Neural progenitor cell (in vitro differentiated cells): ENCODE results near the gene ZNF280D. TPM values are rescaled to one million over a fixed set of nuclear protein-coding genes. Genes with fewer than 3 reads are reported as not detected.
A peak's percentile ranks its signal among the peaks of the same experiment; 100 is the strongest.

Experiments used
- DNase-seq: peaks from one replicate; pipeline ENCODE4 v3.0.0-alpha.2; 2016; ENCODE audit warnings: low spot score
- H2AFZ ChIP-seq: fragments of 200-600 bp; sonication (generic); replicated peaks from 2 replicates; pipeline ENCODE4 v1.6.1; 2016; ENCODE audit warnings: antibody characterized with exemption
- H3F3A ChIP-seq: fragments of 200-600 bp; sonication (generic); 2 replicates; pipeline ENCODE4 v1.6.1; 2016; ENCODE audit warnings: antibody characterized with exemption, low read depth
- H3K27ac ChIP-seq: fragments of 200-600 bp; sonication (generic); 2 replicates; pipeline ENCODE4 v1.5.1; 2016; ENCODE audit warnings: mild to moderate bottlenecking
- H3K27me3 ChIP-seq: fragments of 200-600 bp; sonication (generic); 2 replicates; pipeline ENCODE4 v1.6.1; 2016; ENCODE audit warnings: mild to moderate bottlenecking, moderate library complexity
- H3K36me3 ChIP-seq: fragments of 200-600 bp; sonication (generic); 2 replicates; pipeline ENCODE4 v1.5.1; 2016
- H3K4me1 ChIP-seq: fragments of 200-600 bp; sonication (generic); 2 replicates; pipeline ENCODE4 v1.6.1; 2016; ENCODE audit warnings: mixed run types
- H3K4me2 ChIP-seq: fragments of 200-600 bp; sonication (generic); 2 replicates; pipeline ENCODE4 v1.6.1; 2016
- H3K4me3 ChIP-seq: fragments of 200-600 bp; sonication (generic); 2 replicates; pipeline ENCODE4 v1.5.1; 2016
- H3K79me2 ChIP-seq: fragments of 200-600 bp; sonication (generic); 2 replicates; pipeline ENCODE4 v1.6.1; 2016; ENCODE audit warnings: low read depth
- H3K9ac ChIP-seq: fragments of 200-600 bp; sonication (generic); 2 replicates; pipeline ENCODE4 v1.6.1; 2016
- H3K9me3 ChIP-seq: fragments of 200-600 bp; sonication (generic); 2 replicates; pipeline ENCODE4 v1.5.1; 2016; ENCODE audit warnings: low read depth
- H4K20me1 ChIP-seq: fragments of 200-600 bp; sonication (generic); 2 replicates; pipeline ENCODE4 v1.6.1; 2016; ENCODE audit warnings: low read depth
- H3K27ac Mint-ChIP-seq: 3 replicates; pipeline ENCODE4 v1.8.0; 2021; ENCODE audit warnings: mixed read lengths
- H3K27me3 Mint-ChIP-seq: 2 replicates; pipeline ENCODE4 v1.8.0; 2022; ENCODE audit warnings: low read depth, mild to moderate bottlenecking, inconsistent platforms, moderate library complexity, mixed read lengths; ENCODE audit not compliant: insufficient read depth
- H3K36me3 Mint-ChIP-seq: 3 replicates; pipeline ENCODE4 v1.8.0; 2021; ENCODE audit warnings: mixed read lengths
- H3K4me1 Mint-ChIP-seq: 3 replicates; pipeline ENCODE4 v1.8.0; 2021; ENCODE audit warnings: mixed read lengths
- H3K4me3 Mint-ChIP-seq: 3 replicates; pipeline ENCODE4 v1.8.0; 2021; ENCODE audit warnings: mild to moderate bottlenecking, moderate library complexity, mixed read lengths
- H3K9me3 Mint-ChIP-seq: 3 replicates; pipeline ENCODE4 v1.8.0; 2020; ENCODE audit warnings: mixed read lengths
- EZH2 ChIP-seq: fragments of 200-600 bp; sonication (generic); IDR thresholded peaks from 2 replicates; pipeline ENCODE4 v1.6.1; 2017; ENCODE audit warnings: antibody characterized with exemption, mild to moderate bottlenecking, moderate library complexity
- EZH2phosphoT487 ChIP-seq: fragments of 200-600 bp; sonication (generic); IDR thresholded peaks from 2 replicates; pipeline ENCODE4 v1.6.1; 2017; ENCODE audit warnings: antibody characterized with exemption
- total RNA-seq: library from RNA; depleted of rRNA; stranded (reverse); fragments of >200 nt; gene quantifications from 2 replicates; pipeline ENCODE4 v1.2.3, GENCODE V29; 2015; ENCODE audit warnings: low replicate concordance
- TF ChIP-seq, protein P1 (sequence below): fragments of 200-600 bp; sonication (generic); IDR thresholded peaks from 2 replicates; pipeline ENCODE4 v1.5.1; 2017; ENCODE audit warnings: antibody characterized with exemption, mild to moderate bottlenecking

Gene ZNF280D
- total RNA-seq, 1 donor from 2014 or later: 9.9 TPM

DNA sequence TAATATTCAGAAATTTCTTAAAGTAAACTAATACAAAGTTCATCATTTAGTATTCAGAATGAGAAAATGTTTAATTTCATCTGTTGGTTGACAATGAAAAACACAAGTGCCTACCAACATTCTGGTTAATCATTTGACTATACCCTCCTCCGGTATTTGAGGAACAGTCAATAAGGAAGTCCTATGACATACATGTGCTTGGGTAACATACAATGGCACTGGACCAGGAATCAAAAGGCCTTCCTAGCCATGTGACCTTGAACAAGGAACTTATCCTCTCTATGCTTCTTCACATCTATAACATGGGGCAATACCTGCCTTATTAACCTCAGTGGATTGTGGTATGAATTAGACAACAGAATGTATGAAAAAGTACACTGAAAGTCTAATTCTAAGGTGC, 65.8 kb downstream of the ZNF280D start:
- no peaks in the 10 kb centered on the region for H3K27me3 ChIP-seq
- no peaks in the 10 kb centered on the region for H3K9me3 Mint-ChIP-seq

DNA sequence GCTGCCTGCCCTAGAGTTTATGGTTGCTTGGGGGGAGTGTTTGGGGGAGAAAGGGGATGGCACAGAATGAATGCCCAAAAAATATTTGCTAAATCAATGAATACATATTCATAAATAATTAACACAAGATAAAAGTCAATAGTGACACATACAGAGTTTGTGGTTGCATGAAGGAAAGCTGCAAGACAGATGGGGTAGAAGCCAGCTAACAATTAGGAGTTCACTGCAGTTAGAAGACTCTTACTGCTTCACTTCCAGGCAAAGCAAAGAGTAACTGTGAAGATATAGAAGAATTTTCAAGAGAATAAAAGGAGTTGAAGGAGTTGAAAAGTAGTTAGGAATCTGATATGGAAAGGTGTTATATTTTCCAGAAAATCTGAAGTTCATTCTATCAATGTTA, 72.4 kb downstream of the ZNF280D start:
- Histone ChIP-seq H3K9me3 (no peaks in the 10 kb centered on the region), H3K27me3 (no peaks in the 10 kb centered on the region), H3K4me3 (no peak overlapping the region), H4K20me1 (no peaks in the 10 kb centered on the region), H3K9ac (no peak overlapping the region), H2AFZ (peak overlapping the region; percentile 38), H3K36me3 (no peaks in the 10 kb centered on the region), H3K27ac (no peak overlapping the region), H3K4me1 (no peaks in the 10 kb centered on the region), H3K4me2 (no peak overlapping the region), H3F3A (no peaks in the 10 kb centered on the region), H3K79me2 (no peaks in the 10 kb centered on the region)
- Mint-ChIP-seq H3K4me1 (no peaks in the 10 kb centered on the region), H3K27ac (no peak overlapping the region), H3K9me3 (no peaks in the 10 kb centered on the region), H3K4me3 (no peak overlapping the region), H3K36me3 (no peaks in the 10 kb centered on the region), H3K27me3 (no peaks in the 10 kb centered on the region)
- no peak for DNase-seq
- TF ChIP-seq EZH2phosphoT487 (no peak), EZH2 (no peak)
- TF ChIP-seq, protein P1, sequence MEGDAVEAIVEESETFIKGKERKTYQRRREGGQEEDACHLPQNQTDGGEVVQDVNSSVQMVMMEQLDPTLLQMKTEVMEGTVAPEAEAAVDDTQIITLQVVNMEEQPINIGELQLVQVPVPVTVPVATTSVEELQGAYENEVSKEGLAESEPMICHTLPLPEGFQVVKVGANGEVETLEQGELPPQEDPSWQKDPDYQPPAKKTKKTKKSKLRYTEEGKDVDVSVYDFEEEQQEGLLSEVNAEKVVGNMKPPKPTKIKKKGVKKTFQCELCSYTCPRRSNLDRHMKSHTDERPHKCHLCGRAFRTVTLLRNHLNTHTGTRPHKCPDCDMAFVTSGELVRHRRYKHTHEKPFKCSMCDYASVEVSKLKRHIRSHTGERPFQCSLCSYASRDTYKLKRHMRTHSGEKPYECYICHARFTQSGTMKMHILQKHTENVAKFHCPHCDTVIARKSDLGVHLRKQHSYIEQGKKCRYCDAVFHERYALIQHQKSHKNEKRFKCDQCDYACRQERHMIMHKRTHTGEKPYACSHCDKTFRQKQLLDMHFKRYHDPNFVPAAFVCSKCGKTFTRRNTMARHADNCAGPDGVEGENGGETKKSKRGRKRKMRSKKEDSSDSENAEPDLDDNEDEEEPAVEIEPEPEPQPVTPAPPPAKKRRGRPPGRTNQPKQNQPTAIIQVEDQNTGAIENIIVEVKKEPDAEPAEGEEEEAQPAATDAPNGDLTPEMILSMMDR: no peak

More for the DNA sequence above, 65.8 kb downstream of the ZNF280D start:
- Histone ChIP-seq H2AFZ (no peak overlapping the region), H3K27ac (no peak overlapping the region), H3K4me3 (no peak overlapping the region), H3F3A (no peaks in the 10 kb centered on the region), H4K20me1 (no peaks in the 10 kb centered on the region), H3K4me2 (no peak overlapping the region), H3K79me2 (no peaks in the 10 kb centered on the region), H3K9me3 (no peaks in the 10 kb centered on the region), H3K36me3 (no peaks in the 10 kb centered on the region), H3K4me1 (no peaks in the 10 kb centered on the region), H3K9ac (no peak overlapping the region)
- no peak for DNase-seq
- Mint-ChIP-seq H3K36me3 (peaks cover 2% of the 10 kb centered on the region), H3K27ac (no peak overlapping the region), H3K4me3 (no peak overlapping the region), H3K27me3 (no peaks in the 10 kb centered on the region), H3K4me1 (no peaks in the 10 kb centered on the region)
- TF ChIP-seq, protein P1: no peak
- TF ChIP-seq EZH2: no peak
- no peak for TF ChIP-seq EZH2phosphoT487

- Mint-ChIP-seq H3K9me3 (no peaks in the 10 kb centered on the region), H3K4me3 (no peak overlapping the region), H3K36me3 (no peaks in the 10 kb centered on the region), H3K27me3 (no peaks in the 10 kb centered on the region), H3K27ac (no peak overlapping the region), H3K4me1 (no peaks in the 10 kb centered on the region)
- Histone ChIP-seq H3K27me3 (no peaks in the 10 kb centered on the region), H3K79me2 (no peaks in the 10 kb centered on the region), H3K4me1 (no peaks in the 10 kb centered on the region), H3K27ac (no peak overlapping the region), H3K4me3 (no peak overlapping the region), H3F3A (no peaks in the 10 kb centered on the region), H3K9ac (no peak overlapping the region), H3K9me3 (no peaks in the 10 kb centered on the region), H4K20me1 (no peaks in the 10 kb centered on the region), H3K36me3 (no peaks in the 10 kb centered on the region), H3K4me2 (no peak overlapping the region), H2AFZ (no peak overlapping the region)
- TF ChIP-seq EZH2phosphoT487 (no peak), EZH2 (no peak)
- TF ChIP-seq, protein P1: no peak
- DNase-seq: no peak
Observed at GRCh38 chr15:56659197-56659596, 74.1 kb downstream of the ZNF280D start.
